ENCODE data around the gene ARMH4. TPM values are rescaled to one million over a fixed set of nuclear protein-coding genes. Genes with fewer than 3 reads are reported as not detected.

The ARMH4 gene, protein sequence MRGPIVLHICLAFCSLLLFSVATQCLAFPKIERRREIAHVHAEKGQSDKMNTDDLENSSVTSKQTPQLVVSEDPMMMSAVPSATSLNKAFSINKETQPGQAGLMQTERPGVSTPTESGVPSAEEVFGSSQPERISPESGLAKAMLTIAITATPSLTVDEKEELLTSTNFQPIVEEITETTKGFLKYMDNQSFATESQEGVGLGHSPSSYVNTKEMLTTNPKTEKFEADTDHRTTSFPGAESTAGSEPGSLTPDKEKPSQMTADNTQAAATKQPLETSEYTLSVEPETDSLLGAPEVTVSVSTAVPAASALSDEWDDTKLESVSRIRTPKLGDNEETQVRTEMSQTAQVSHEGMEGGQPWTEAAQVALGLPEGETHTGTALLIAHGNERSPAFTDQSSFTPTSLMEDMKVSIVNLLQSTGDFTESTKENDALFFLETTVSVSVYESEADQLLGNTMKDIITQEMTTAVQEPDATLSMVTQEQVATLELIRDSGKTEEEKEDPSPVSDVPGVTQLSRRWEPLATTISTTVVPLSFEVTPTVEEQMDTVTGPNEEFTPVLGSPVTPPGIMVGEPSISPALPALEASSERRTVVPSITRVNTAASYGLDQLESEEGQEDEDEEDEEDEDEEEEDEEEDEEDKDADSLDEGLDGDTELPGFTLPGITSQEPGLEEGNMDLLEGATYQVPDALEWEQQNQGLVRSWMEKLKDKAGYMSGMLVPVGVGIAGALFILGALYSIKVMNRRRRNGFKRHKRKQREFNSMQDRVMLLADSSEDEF
- polyA plus RNA-seq, result 177 and 182 TPM in 2 replicates

GRCh38 chr14:58152014-58152857 is at the start of gene ARMH4:
TSS of gene ARMH4 (minus strand) at chr14:58152213. CDS start at chr14:58139358, 12,855 bp downstream.

DNA sequence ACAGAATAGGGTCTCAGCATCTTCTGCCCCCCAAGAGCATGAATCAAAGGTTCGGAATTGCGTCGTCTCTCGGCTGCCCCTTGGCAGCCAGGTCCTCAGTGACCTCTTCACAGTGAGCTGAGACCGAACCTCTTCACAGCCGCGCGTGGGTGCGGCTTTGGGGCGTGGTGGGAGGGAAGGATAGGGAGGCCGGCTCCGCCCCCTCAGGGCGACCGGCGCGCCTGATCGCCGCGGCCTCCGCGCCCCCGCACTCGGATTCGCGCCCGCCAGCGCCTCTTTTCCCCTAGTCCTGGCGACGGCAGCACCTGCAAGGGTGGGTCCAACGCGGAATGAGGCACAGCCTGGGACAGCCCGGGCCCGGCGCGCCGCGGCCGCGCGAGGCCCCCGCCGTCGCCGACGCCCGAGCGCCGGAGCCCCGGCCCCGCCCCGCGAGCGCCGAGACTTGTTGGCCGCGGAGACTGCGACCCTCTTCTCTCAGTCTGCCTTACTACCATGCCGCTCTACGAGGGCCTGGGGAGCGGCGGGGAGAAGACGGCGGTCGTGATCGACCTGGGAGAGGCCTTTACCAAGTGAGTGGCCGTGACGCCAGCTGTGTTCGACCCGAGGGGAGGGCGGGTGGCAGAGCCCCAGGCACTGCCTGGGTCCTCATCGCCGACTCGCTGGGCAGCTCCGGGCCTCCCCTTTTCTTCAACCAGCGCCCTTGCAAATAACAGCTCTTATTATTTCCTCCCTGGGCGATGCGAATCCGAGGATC is 47.9 kb upstream of the ARMH4 start, which contains the start of gene ACTR10:
Gene ACTR10 (plus strand): TSS at position 424 of the 754 bp plus-strand sequence. CDS start 69 bp downstream, at position 493.

Other genes starting within 250 kb of the ARMH4 start
- gene ACTR10, start 47.9 kb upstream of the ARMH4 start, polyA plus RNA-seq, result 475 and 491 TPM in 2 replicates
- gene PSMA3, start 92.6 kb upstream of the ARMH4 start, polyA plus RNA-seq, result 775 and 777 TPM in 2 replicates
- gene ARID4A, start 146.3 kb upstream of the ARMH4 start, polyA plus RNA-seq, result 75.9 and 79.0 TPM in 2 replicates
- not detected in 2 replicates for gene TOMM20L, start 243.7 kb upstream of the ARMH4 start, polyA plus RNA-seq

Measured in Purkinje cell (primary cell).